GM12865 (cell line): ENCODE results near the gene AMPH.

Experiments
- DNase-seq: peaks from one replicate; pipeline ENCODE4 v3.0.0; 2010; ENCODE audit warnings: low read depth
- H3K4me3 ChIP-seq: 2 replicates; pipeline ENCODE4 v1.5.1; 2011; ENCODE audit warnings: mild to moderate bottlenecking, low read depth, low read length, control low read depth
- CTCF ChIP-seq: IDR thresholded peaks from 2 replicates; pipeline ENCODE4 v1.5.1; 2011; ENCODE audit warnings: low read length, control low read depth, low read depth, inconsistent platforms; ENCODE audit not compliant: insufficient read depth; ENCODE audit errors: missing control alignments

The AMPH gene

DNA sequence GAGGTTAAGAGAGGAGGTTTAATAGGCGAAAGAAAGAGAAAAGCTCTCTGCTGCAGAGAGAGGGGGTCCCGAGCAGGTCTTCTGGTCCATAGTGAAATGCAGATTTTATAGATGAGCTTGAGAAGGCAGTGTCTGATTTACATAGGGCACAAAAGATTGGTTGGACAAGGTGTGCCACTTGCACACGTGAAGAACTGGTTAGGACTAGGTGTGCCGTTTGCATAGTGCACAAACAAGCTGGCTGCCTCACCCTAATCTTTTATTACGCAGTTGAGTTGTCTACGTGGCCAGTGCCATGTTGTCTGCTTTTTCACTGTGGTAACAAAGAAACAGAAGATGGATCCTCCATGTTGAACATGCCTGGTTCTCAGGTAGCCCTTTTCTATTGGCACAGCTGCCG is 82.6 kb downstream of the AMPH start:
- H3K4me3 ChIP-seq: no peak overlapping the region
- no peak for DNase-seq
- no peak for TF ChIP-seq CTCF

DNA sequence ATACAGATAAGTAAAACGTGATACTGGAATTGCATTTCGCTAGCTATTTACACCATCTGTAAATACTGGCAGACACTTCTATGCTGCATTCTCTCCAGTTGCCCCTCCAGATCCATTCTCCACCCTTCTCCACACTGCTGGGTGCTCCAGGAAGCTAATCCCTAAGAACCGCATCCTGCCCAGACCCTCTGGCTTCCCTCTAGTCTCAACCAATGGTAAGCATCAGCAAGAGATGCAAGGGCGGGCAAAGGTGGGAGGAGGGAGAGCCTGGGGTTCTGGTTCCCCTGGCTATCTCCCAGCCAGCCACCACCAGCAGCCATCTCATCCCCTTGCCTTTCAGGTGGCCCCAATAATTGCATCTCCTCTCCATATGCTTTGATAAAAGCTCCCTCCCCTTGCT is 84.4 kb downstream of the AMPH start:
- no peak for DNase-seq
- no peak for TF ChIP-seq CTCF
- H3K4me3 ChIP-seq: no peak overlapping the region

- TF ChIP-seq CTCF: no peak
- no peak for DNase-seq
- H3K4me3 ChIP-seq: no peak overlapping the region
These were observed 85.2 kb downstream of the AMPH start for GRCh38 chr7:38545977-38546376.

DNA sequence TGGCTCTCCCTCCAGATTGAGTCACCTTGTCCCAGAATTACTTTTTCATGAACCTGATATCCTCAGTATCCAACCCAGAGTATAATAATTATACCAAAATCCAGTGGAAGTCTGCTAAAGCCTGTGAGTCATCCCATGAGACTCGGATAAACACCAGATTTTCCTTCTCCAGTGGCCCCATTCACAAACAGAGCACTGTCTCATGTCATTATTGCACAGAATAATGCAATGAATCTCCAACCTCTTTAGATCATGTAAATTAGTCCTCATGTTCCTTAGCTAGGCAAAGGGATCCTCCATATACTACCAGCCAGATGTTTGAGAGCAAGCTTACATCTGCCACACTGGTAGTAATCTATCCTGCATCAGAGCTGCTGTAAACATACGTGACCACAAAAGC is 89.0 kb downstream of the AMPH start:
- TF ChIP-seq CTCF: no peak
- DNase-seq: no peak
- no peak overlapping the region for H3K4me3 ChIP-seq

DNA sequence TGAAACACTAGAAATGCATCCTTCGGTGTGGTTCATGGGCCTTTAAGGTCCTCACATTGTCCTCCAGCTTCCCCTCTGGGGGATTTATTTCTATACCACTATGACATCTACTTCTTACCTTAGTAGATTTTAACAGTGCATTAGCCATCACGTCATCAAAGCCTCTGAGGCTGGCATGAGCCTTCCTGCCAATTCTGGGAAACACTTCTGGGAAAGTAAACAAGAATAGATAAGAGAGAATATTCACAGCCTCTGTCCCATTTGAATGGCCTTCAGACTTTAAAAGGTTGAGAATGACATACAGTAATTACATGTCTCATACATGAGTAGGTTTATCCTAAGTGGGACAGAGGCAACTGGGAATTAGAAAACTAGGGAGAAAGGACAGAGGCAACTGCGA is 89.7 kb downstream of the AMPH start:
- no peak for TF ChIP-seq CTCF
- no peak for DNase-seq
- H3K4me3 ChIP-seq: no peak overlapping the region

DNA sequence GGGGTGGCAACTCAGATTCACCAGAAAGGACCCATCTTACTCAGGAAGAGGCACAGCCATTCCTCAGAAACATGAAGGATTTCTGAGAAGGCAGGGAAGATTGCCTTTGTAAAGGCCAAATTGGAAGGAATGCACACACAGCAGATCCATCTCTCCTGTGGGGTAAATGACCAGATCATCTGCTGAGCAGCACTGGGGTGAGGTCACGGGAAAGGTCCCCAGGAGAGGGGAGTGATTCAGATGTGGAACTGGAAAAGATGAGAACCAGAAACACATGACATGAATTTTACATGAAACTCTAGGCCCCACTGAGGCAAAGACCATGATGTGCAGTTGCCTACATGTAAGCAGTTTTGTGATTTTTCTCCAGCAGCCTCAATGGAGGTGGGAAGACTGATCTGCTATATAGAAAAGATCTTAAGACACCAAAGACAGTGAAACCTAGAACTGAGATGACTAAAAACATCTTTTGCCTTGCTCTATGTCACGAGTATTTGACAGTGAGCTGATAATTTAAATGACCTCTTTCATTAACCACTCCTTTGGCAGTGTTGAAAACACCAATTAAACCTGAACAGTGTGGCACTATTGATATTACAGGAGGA is 91.6 kb downstream of the AMPH start:
- no peak for DNase-seq
- H3K4me3 ChIP-seq: no peak overlapping the region

More for the DNA sequence above, 91.6 kb downstream of the AMPH start:
- TF ChIP-seq CTCF: no peak
